ENCODE measurements around the gene KCTD15. TPM values are rescaled to one million over a fixed set of nuclear protein-coding genes. Genes with fewer than 3 reads are reported as not detected.

Gene KCTD15
- total RNA-seq, 6 donors from 2014 or later, result 13.4 to 98.1 (median 30.5) TPM

- H3K27me3 ChIP-seq, result no peaks in the 10 kb centered on the region
- no peak overlapping the region for H3K27ac ChIP-seq
- no peak for ATAC-seq (ENCODE audit: low FRiP score in 2 of 2)
- TF ChIP-seq POLR2AphosphoS5 (IDR thresholded peaks at IDR 0.05) (no peak), EP300 (IDR thresholded peaks at IDR 0.05) (no peak), CTCF (IDR thresholded peaks at IDR 0.05) (no peak)
- no peaks in the 10 kb centered on the region for H3K36me3 ChIP-seq
- WGBS, 2 donors, result 49% methylated on average over 6 of the region's 6 CpGs; no CpG with 5 or more reads in 1 of the 2 donors
- H3K9me3 ChIP-seq, result no peaks in the 10 kb centered on the region
- H3K4me3 ChIP-seq, result no peak overlapping the region
- peaks cover 0 to 10% (median 7%) of the 10 kb centered on the region in 4 donors for H3K4me1 ChIP-seq
- DNase-seq, result peak in 1 of 2 donors; percentile 67
Measured at GRCh38 chr19:33773704-33774624, 22.7 kb upstream of the KCTD15 start.

- ATAC-seq (ENCODE audit: low FRiP score in 2 of 2) (no peak), DNase-seq (no peak)
- TF ChIP-seq POLR2AphosphoS5 (IDR thresholded peaks at IDR 0.05) (no peak), EP300 (IDR thresholded peaks at IDR 0.05) (no peak), POLR2A (IDR thresholded peaks at IDR 0.05) (no peak), CTCF (IDR thresholded peaks at IDR 0.05) (no peak)
- no peak overlapping the region for H3K4me3 ChIP-seq
- peaks cover 0 to 10% (median 7%) of the 10 kb centered on the region in 4 donors for H3K4me1 ChIP-seq
- no peaks in the 10 kb centered on the region for H3K36me3 ChIP-seq
- no peak overlapping the region for H3K27ac ChIP-seq
- H3K27me3 ChIP-seq, result no peaks in the 10 kb centered on the region
- WGBS, 2 donors, result 66 to 75% methylated on average over 3 to 6 of the region's 6 CpGs
- no peaks in the 10 kb centered on the region for H3K9me3 ChIP-seq
Measured at GRCh38 chr19:33774751-33775150, 21.9 kb upstream of the KCTD15 start.

- H3K4me1 ChIP-seq, result peaks cover 3 to 15% (median 7%) of the 10 kb centered on the region in 4 donors
- TF ChIP-seq CTCF (IDR thresholded peaks at IDR 0.05) (no peak), POLR2A (IDR thresholded peaks at IDR 0.05) (no peak), EP300 (IDR thresholded peaks at IDR 0.05) (no peak), POLR2AphosphoS5 (IDR thresholded peaks at IDR 0.05) (no peak)
- WGBS, 2 donors, result 82 to 87% methylated on average over 8 to 9 of the region's 9 CpGs
Measured at GRCh38 chr19:33775731-33776487, 20.8 kb upstream of the KCTD15 start.

DNA sequence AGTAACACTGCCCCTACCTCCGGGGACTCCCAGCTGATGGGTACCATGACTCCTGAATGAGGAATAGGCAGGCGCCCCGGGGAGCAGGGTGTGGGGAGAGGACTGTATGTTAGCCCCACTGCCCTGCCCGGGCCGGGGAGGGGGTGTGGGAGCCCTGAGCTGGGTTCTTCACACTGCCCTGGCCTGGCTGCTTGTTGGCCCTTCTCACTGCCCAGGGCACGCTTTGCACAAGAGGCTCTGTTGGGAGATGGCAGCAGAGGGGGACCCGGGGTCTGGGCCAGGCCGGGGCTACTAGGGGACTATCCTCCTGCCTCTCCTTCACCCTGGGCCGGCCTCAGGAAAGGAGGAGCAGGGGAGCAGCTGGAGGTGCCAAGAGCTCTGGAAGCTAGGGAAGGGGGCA lies 19.3 kb upstream of the KCTD15 start:
- TF ChIP-seq EP300 (IDR thresholded peaks at IDR 0.05) (no peak), POLR2A (IDR thresholded peaks at IDR 0.05) (no peak), POLR2AphosphoS5 (IDR thresholded peaks at IDR 0.05) (no peak), CTCF (IDR thresholded peaks at IDR 0.05) (no peak)
- no peaks in the 10 kb centered on the region for H3K36me3 ChIP-seq
- ATAC-seq (ENCODE audit: low FRiP score in 2 of 2), result no peak
- H3K27ac ChIP-seq, result no peak overlapping the region
- no peak overlapping the region for H3K4me3 ChIP-seq
- H3K27me3 ChIP-seq, result no peaks in the 10 kb centered on the region
- H3K4me1 ChIP-seq, result peaks cover 3 to 15% (median 7%) of the 10 kb centered on the region in 4 donors
- WGBS, 2 donors, result 77 to 84% methylated on average over 6 to 9 of the region's 9 CpGs
- H3K9me3 ChIP-seq, result no peaks in the 10 kb centered on the region
- no peak for DNase-seq

More at GRCh38 chr19:33775731-33776487, 20.8 kb upstream of the KCTD15 start:
- no peaks in the 10 kb centered on the region for H3K36me3 ChIP-seq
- no peak for DNase-seq
- no peak overlapping the region for H3K27ac ChIP-seq
- H3K9me3 ChIP-seq, result no peaks in the 10 kb centered on the region
- H3K27me3 ChIP-seq, result no peaks in the 10 kb centered on the region
- no peak for ATAC-seq (ENCODE audit: low FRiP score in 2 of 2)
- no peak overlapping the region for H3K4me3 ChIP-seq

Measured in upper lobe of left lung (tissue), 6 donors.